HG03575 (cell line): ENCODE results near the gene N4BP2L2.

Source experiments
- ATAC-seq: cut with Tn5 transposase; IDR thresholded peaks from one replicate; pipeline ENCODE4 v1.9.1; 2021; ENCODE audit not compliant: unreplicated experiment, insufficient number of reproducible peaks, low FRiP score; ENCODE audit errors: extremely low read depth

The N4BP2L2 gene

DNA sequence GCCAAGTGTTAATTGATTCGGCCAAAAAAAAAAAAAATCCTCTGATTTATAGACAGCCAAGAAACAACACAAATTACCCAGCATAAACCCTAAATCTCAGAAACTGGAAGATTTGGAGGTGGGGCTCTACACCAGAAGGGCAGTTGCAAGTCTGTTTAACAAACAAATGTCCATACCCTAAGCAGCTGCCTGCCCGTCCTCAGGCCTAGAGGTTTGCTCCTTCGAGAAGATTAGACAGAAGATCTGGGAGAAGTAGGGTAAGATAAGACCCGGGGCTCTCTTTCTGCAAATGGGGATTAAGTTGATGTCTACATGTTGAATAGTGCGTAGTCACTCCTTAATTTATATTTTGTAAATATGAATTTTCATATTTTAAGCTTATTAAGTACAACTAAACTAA is 107.2 kb downstream of the N4BP2L2 start:
- no peak for ATAC-seq

DNA sequence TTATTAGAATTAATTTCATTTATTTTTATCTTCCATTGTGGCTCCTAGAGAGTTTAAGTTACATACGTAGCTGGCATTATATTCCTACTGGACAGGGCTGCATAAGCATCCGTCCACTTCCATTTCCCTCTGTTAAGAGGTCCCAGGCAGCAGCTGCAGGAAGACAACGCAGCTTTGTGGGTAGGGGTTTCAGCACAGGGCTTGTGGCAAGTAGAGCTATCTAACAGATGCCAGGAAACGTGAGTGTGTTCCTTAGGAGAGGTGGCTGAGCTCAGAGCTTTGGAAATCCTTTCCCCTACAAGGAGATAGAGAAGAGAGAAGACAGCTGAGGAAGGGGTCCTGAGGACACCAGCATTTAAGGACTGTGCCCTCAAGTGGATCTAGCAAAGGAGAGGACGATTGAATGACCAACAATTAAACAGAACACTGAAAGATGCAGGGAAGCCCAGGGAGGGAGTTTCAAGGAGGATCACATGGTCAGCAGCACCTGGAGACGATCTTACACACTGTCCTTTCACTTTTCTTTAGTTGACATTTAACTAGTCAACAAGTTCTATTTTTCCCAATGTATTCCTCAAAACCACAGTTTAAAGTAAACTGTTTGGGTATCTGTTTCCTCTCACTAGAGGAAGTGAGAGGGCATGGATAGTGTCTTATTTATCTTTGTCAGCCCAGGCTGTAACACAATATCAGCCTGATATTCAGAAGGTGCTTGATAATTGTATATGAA is 108.4 kb downstream of the N4BP2L2 start:
- ATAC-seq: no peak

DNA sequence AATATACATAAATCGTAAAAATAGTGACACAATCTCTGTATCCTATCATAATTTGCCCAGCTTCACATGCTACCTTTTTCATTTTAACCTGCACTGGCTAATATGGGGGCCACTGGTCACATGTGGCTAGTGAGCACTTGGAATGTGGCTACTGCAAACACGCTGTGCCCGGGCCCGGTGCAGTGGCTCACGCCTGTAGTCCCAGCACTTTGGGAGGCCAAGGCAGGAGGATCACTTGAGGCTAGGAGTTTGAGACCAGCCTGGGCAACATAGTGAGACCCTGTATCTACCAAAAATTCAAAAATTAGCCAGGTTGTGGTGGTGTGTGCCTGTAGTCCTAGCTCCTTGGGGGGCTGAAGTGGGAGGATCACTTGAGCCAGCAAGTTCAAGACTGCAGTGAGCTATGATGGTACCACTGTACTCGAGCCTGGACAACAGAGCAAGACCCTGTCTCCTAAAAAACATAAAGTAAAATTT is 109.1 kb downstream of the N4BP2L2 start:
- ATAC-seq: no peak

DNA sequence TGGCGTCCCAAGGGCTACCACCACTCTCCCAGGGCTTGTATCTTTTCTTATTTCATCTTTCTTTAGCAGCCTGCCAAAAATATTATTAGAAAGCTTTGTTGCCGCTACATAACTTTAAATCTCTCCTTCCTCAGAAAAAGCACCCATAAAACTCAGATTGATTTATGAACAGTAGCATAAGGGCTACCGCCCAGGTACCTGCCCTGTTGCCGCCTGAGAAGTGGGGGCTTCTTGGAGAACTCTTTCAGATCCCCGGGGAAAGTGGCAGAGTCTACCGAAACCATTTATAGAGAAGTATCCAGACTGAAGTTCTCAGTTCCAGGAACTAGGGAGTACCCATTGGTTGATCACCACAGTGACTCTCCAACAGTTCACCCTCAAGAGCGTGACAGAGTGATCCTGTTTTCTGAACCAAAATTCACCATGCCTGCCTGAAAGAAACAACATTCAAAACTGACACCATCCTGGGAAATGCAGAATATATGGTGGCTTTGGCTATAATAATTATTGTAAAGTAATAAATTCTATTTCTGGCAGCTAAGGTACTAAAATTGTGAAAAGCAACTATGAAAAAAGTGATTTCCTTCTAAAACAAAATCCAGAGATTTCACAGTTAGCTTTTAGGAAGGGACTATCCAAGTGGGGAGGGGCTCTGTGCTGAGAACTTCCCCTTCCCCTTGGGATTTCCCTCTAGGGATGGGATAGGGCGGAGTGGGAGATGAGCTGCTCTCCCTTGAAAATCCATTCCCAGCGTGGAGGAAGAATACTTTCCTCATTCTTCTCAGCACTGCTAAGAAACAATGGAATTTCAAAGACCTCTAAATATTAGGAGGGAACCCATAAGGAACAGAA is 109.8 kb downstream of the N4BP2L2 start:
- no peak for ATAC-seq

DNA sequence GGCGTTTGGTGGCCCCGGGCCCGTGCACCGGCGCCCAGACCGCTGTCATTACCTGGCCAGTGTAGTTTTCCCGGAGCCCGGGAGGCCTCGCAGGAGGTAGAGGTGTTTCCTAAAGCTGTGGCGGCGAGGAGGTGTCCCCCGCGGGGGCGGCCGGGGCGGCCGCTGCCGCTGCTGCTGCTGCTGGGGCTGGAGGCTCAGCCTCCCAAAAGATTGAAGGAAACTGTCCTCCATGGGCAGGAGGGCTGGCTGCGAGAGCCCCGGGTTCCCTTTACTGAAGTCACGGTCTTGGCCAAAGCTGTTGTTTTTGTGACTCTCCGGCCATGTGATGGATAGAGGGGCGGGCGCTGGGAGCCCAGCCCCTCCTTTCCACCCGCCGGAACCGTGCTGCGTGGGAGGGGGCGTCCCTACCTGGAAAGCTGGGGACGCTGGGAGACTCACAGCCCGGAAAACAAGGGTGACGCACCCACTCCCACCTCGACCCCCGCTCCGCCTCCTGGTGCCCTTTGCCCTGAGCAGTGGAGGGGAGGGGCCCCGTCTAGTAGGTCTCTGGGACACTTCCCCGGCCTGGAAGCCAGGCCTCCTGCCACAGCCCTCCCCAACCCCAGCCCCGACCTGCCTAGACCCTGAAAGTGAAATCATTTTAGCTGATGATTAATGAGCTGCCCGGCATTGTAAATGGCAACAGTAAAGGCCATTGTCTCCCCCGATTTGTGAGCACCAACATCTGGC is 110.6 kb downstream of the N4BP2L2 start, which contains the start of gene N4BP2L1:
N4BP2L1 (minus strand) TSS at position 279 of the 729 bp plus-strand sequence; CDS start at position 231, 48 bp downstream.
- peak; percentile 35 for ATAC-seq

DNA sequence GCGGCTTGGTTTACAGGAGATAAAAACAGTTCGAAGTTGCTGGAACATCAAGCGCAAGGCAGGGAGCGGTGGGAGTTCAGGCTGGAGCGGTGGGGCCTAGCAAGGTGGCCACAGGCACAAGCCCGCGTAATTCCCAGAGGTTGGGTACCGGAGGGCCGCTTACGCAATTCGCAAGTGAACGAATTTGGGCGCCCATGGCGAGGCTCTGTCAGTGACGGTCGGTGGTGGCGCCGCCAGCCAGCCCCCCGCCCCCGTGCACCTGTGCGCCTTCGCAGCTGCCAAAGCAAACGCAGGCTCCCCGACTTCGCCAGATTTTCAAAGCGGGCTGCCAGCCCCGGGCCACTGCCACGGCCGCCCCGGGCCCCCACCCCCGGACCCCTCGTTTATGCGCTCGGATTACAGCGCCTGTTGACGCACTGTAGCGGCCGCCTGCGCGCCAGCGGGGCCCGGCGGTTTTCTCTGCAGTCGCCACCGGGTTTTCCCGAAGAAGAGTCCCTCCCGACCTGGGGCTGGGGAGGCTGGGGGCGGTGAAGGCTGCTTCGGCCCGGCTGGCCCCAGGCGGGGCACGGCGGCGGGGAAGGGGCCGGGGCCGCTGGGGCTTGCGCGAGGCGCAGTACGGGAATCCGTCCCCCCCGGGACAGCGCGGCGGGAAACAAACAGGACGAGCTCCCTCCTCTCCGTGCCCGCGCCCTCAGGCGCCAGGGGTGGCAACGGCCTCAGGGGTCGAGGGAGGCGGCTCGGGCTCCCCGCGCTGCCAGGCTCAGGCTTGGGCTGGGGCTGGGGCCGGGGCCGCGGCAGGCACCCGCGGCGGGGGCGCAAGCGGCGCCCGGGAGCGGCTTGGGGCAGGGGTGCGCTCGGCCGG is 111.4 kb downstream of the N4BP2L2 start:
- no peak for ATAC-seq

DNA sequence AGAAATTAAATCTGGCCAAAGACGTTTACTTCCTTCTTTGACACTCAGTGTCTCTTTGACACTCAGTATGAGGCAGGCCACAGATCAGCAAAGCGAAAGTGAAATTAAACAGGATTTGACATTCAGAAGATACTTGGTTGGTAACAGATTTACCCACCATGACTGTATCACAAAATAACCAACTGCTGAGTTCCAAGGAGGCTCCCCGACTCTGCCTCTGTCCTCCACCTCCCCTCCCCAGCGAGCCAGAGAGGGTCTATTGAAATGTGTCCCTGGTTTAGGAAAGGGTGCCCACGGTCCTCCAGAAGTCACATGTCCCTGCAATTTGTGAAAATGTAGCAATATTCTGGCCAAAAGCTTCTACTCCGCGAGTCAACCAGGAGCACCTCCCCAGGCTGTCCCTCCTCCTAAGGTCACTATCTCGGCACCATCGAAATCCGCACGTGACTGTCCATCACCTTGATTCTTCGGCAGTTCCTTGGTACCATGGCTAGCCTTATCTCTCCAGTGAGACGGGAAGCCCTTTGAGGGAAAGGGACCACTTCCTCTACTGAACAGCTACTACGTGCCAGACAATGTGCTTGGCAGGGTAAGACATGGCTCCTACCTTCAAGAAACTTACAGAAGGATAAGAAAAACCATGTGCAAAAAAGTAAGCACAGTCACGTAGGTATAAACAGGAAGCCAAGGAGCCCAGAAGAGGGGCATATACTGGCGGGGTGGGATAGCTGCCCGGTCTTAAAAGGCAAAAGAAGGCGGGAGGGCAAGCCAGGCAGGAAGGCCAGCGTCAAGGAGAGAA is 112.2 kb downstream of the N4BP2L2 start:
- peak; percentile 38 for ATAC-seq

DNA sequence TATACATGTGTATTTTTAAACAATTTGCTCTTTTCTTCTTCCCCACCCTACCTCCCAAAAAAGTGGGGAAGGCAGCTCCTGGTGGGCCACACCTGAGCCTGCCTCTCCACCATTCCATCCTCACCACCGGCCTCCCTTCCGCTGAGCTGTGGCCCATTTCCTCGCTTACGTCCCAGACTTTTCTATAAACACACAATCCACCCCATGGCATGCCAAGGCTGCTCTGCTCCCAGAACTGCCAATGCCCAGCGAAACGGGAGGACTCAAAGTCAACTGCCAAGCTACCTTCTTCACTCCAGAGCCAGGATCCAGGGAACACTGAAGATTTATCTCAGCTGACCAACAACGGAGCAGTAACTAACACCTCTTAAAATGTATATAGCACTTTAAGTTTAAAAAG is 113.4 kb downstream of the N4BP2L2 start:
- no peak for ATAC-seq

DNA sequence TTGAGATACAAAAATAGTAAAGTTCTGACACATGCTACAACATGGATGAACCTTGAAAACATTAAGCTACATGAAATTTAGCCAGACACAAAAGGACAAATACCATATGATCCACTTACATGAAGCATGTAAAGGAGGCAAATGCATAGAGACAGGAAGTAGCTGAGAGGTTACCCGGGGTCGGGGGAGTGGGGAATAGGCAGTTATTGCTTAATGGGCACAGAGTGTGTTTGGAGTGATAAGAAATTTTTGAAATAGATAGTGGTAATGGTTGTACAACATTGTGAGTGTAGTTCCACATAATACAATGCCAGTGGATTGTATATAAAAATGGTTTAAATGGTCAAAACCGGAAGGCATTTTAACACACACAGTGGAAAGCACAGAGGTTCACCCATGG is 115.0 kb downstream of the N4BP2L2 start:
- ATAC-seq: no peak

DNA sequence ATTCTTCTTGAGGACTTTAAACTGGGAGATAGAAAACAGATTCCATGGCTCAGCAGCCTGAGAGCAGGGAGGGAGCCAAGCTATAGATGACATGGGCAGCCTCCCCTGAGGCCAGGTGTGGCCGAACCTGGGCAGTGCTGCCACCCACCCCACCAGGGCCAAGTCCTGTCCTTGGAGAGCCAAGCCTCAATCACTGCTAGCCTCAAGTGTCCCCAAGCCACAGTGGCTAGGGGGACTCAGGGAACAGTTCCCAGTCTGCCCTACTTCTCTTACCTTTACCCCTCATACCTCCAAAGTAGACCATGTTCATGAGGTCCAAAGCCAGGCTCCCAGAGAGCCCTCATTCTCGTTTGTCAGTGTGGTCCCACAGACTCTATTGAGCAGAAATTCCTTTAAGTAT is 118.7 kb downstream of the N4BP2L2 start:
- no peak for ATAC-seq

DNA sequence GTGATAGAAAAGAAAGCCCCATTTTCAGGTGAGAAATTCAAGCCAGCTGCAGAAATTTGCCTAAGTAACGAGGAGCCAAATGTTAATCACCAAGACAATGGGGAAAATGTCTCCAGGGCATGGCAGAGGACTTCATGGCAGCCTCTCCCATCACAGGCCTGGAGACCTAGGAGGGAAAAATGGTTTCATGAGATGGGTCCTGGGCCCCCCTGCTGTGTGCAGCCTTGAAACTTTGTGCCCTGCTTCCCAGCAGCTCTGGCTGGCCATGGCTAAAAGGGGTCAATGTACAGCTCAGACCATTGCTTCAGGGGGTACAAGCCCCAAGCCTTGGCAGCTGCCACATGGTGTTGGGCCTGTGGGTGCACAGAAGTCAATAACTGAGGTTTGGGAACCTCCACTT is 120.6 kb downstream of the N4BP2L2 start:
- no peak for ATAC-seq

DNA sequence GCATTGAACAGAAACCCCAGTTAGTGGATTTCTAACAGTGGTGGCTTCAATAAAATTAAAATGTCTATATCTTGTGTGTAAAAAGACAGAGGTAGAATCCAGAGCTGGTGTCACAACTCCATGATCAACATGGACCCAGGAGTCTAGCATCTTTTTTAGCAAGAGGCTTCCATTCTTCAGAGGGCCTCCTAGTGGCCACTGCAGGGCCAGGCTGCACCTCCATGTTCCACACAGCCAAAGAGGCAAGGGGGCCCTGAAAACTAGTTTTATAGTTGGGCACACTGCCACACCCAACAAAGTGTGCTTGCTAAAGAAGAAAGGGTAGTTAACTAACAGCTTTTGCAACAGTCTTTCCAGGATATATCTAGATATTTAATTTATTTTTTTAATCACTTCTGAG is 123.6 kb downstream of the N4BP2L2 start:
- ATAC-seq: no peak

DNA sequence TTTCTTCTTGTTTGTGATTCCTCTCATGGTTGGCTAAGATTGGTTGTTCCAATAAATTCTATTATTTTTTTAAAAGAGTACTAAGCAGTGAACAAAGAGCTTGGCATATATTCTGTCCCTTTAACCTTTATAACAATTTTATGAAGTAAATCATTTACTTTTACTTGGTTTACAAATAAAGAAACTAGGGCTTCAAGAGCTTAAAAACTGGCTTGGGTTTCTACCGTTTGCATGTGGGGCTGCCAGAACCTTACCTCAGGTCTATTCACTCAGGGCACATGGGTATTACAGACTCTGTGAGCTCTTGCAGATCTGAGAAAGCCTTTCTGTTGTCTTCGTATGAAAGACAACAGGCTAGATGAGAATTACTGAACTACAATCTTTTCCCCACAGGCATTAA is 124.0 kb downstream of the N4BP2L2 start:
- ATAC-seq: no peak

DNA sequence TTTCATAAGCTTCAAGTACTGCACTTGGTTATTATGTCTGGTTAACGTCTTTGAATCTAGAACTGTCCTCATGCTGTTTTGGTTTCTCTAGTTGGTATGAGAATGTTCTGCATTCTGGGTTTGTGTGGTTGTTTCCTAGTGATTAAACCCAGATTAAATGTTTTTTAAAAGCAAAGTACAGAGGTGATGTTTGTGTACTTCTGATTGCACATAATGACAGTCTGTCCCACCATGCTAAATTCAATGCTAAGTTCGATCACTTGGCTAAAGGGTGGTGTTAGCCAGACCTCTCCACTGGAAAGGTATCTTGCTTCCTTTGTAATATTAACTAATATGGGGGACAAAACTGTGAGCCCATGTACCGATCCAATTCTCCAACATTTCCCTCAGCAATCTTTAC is 125.3 kb downstream of the N4BP2L2 start:
- ATAC-seq: no peak

DNA sequence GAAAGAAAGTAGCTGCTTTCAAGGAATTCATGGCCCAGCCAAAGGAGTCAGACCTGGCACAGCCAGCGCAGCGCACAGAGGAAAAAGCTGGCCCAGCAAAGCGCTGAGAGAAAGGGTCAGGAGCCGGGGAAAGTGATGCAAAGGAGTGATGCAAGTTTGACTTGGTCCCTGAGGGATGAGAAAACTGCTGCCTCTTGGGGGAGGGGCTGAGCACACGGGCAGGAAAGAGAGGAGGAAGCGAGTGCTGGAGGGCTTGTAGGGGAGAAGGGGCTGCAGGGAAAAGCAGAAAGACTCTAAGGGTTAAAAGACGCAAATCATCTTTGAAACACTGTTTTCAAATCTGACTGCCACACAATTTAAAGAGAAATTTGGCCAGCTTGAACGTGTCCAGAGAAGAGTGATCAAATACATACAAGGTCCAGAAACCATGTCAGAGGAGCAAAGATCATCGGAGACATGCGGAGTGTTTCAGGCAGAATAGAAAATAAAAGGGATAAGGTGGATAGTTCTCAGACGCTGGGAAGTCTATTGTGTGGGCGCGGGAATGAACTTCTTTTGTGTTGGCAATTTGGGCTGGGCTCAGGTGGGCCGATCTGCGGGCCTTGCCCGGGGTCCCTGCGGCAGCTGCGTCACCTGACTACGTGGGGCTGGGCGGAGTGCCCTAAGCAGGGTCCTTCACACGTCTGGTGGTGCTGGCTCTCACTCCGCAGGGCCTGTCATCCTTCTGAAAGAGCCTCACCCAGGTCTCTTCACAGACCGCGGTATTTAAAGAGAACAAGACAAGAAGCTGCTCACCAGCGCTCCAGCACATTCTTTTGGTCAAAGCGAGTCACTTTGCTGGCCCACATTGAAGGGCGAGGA is 128.8 kb downstream of the N4BP2L2 start:
- no peak for ATAC-seq

DNA sequence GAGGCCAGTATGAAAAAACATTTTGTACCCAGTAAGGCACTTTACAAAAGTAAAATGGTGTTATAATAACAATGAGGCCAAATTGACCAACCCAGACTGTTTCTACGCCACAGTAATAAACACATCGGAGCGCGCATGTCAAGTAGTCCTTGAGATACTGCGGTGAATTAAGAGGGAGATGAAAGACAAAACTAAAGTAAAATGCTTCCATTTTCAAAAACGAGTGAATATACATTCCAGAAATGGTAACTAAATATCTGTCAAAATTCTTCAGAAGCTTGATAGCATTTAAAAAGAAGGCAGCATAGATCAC is 129.6 kb downstream of the N4BP2L2 start:
- ATAC-seq: no peak

DNA sequence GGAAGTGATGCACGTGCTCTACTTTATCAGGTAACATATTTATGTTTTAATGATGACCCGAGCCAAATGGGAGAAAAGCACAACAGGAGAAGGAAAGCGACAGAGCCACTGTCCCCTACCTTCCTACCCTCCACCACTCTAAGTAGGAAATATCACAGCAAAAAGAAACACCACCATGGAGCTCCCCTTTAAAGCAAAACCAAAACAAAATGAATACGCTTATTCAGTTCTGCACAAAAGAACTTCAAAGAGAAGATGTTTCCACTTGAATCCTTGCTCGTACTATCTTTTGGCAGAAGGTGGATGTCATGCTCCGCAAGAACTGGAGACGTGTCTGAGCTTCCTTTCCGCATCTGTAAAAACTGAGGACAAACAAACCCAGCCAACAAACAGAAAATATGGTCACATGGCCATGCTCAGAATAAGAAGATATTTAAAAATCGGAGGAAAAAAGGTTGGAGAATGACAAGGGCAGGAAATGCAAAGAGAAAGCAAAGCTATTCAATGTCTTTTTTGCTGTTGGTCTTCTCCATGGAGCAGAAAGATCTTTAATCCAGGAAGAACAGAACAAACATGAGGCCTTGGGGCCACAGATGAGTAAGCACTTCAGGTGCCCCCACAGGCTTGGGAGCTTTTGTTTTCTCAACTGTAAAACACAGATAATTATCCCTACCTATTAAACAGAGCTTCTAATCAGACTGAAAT is 130.1 kb downstream of the N4BP2L2 start:
- ATAC-seq: no peak
